HEK293 (cell line): ENCODE results near the gene SIGLEC1.

Experiments
- CTCF ChIP-seq: fragments of 450-650 bp; formaldehyde crosslinking; IDR thresholded peaks from 2 replicates; pipeline ENCODE4 v1.5.1; 2016; ENCODE audit warnings: missing biosample characterization, missing genetic modification characterization
- GLI4 ChIP-seq: fragments of 450-650 bp; formaldehyde crosslinking; IDR thresholded peaks from 2 replicates; pipeline ENCODE4 v1.5.1; 2016; ENCODE audit warnings: missing biosample characterization, missing genetic modification characterization
- HOXA7 ChIP-seq: sonication (generic); formaldehyde crosslinking; IDR thresholded peaks from 2 replicates; pipeline ENCODE4 v1.8.1; 2022; ENCODE audit warnings: missing genetic modification reagents, borderline replicate concordance
- ZBTB20 ChIP-seq: fragments of 450-650 bp; formaldehyde crosslinking; IDR thresholded peaks from 2 replicates; pipeline ENCODE4 v1.5.1; 2016; ENCODE audit warnings: missing biosample characterization, missing genetic modification characterization
- ZFP69B ChIP-seq: fragments of 450-650 bp; formaldehyde crosslinking; IDR thresholded peaks from 2 replicates; pipeline ENCODE4 v1.5.1; 2016; ENCODE audit warnings: missing biosample characterization, missing genetic modification characterization
- ZNF10 ChIP-seq: fragments of 450-650 bp; formaldehyde crosslinking; IDR thresholded peaks from 2 replicates; pipeline ENCODE4 v1.5.1; 2017; ENCODE audit warnings: missing biosample characterization, missing genetic modification characterization
- ZNF114 ChIP-seq: fragments of 450-650 bp; formaldehyde crosslinking; IDR thresholded peaks from 2 replicates; pipeline ENCODE4 v1.5.0; 2017; ENCODE audit warnings: missing biosample characterization, missing genetic modification characterization
- ZNF146 ChIP-seq: fragments of 450-650 bp; formaldehyde crosslinking; IDR thresholded peaks from 2 replicates; pipeline ENCODE4 v1.5.1; 2016; ENCODE audit warnings: missing biosample characterization, missing genetic modification characterization
- ZNF169 ChIP-seq: fragments of 450-650 bp; formaldehyde crosslinking; IDR thresholded peaks from 2 replicates; pipeline ENCODE4 v1.5.1; 2016; ENCODE audit warnings: missing biosample characterization, missing genetic modification characterization
- ZNF350 ChIP-seq: fragments of 450-650 bp; formaldehyde crosslinking; IDR thresholded peaks from 2 replicates; pipeline ENCODE4 v1.5.0; 2017; ENCODE audit warnings: missing biosample characterization, mild to moderate bottlenecking, missing genetic modification characterization
- ZNF37A ChIP-seq: fragments of 450-650 bp; IDR thresholded peaks from 2 replicates; pipeline ENCODE4 v1.5.1; 2018; ENCODE audit warnings: missing biosample characterization, missing genetic modification characterization
- ZNF677 ChIP-seq: fragments of 450-650 bp; IDR thresholded peaks from 2 replicates; pipeline ENCODE4 v1.5.0; 2018; ENCODE audit warnings: missing biosample characterization, mild to moderate bottlenecking, missing genetic modification characterization, moderate library complexity

- TF ChIP-seq GLI4 (tag by site-specific recombination) (no peak), HOXA7 (CRISPR knock-in tag) (no peak), ZNF146 (tag by site-specific recombination) (no peak), ZNF114 (no peak), ZBTB20 (tag by site-specific recombination) (no peak), ZNF169 (tag by site-specific recombination) (no peak), ZNF350 (tag by site-specific recombination) (no peak), CTCF (tag by site-specific recombination) (no peak), ZFP69B (tag by site-specific recombination) (no peak), ZNF677 (tag by site-specific recombination) (no peak), ZNF37A (no peak), ZNF10 (tag by site-specific recombination) (no peak)
Measured at GRCh38 chr20:3751305-3751674, 38.9 kb upstream of the SIGLEC1 start.
